IPS-18c (cell line): Measurements from ENCODE around the gene PYGB.

Experiments used
- H3K4me3 ChIP-seq: 2 replicates; pipeline ENCODE4 v1.7.0; 2013; ENCODE audit warnings: low read depth, mild to moderate bottlenecking, low read length, moderate library complexity; ENCODE audit not compliant: insufficient read depth
- H3K9me3 ChIP-seq: one replicate; pipeline ENCODE4 v1.6.1; 2013; ENCODE audit warnings: mild to moderate bottlenecking, low read length, moderate library complexity; ENCODE audit not compliant: control insufficient read depth, insufficient read depth

PYGB gene

GRCh38 chr20:25280574-25281535 is 33.0 kb downstream of the PYGB start:
- no peak overlapping the region for H3K4me3 ChIP-seq
- no peaks in the 10 kb centered on the region for H3K9me3 ChIP-seq

DNA sequence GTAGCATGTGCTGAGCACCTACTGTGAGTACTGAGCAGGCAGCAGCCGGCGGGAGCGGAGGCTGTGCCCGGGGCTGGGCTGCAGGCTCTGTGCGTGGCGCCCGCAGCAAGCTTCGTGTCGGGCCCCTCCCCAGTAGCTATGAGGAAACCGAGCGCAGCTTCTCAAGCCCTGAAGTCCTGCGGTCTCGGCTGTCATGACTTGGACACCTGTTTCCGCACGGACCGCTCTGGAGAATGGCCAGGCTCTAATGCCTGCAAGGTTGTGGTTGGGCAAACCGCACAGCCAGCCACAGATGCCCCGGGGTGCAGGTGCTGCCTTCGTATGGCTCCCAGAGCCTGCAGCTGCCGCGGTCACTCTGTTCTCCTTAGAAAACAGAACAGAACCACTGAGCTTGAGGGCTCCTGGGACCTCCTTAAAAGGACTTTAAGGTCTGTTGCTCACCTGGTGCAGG is 33.7 kb downstream of the PYGB start:
- no peak overlapping the region for H3K4me3 ChIP-seq

DNA sequence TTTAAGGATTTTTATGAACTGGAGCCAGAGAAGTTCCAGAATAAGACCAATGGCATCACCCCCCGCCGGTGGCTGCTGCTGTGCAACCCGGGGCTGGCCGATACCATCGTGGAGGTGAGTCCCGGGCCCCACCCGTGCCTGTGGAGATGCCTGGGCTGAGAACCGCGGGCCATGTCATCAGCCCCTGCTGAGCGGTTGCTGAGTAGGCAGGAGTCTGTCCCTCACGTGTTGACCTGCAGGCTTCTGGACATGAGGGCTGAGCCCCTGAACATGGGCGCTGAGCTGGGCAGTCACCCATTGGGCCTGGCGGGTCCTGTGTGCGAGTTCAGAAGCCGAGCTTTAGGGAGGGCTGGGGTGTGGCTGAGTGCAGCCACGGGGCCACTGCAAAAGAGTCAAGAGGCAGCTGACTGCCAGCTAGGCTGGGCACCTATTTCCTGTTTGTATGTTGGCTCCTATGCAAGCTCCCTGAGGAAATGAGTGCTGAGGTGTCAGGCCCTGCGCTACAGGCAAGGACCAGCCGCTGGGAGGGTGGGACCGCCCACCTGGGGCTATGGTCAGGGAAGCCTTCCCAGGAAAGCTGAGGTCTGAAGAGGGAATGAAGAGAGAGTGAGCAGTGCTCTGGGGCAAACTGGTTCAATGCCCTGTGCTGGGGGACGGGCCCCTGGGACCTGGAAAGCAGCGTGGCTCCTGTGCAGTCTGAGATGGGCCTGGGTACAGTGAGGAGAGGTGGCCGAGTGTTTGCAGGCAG is 34.3 kb downstream of the PYGB start:
- Histone ChIP-seq H3K4me3 (no peak overlapping the region), H3K9me3 (no peaks in the 10 kb centered on the region)

More for the DNA sequence above, 33.7 kb downstream of the PYGB start:
- H3K9me3 ChIP-seq: no peaks in the 10 kb centered on the region

DNA sequence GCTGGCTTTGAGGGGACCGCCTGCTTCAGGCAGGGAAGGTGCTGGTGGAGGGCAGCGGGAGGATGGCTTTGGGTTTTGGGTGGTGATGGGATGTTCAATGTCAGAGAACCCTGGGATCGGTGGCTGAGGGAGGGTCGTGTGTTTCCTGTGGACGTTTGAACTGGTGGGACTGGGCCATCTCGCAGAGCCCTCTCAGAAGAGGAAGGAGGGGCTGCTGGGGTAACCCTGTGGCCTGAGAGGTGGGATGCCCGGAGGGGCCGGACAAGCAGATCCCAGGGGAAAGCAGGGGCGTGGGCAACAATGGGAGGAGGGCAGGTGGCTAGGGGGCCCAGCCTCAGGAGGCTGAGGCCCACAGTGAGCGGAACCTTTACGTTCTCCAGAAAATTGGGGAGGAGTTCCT is 34.9 kb downstream of the PYGB start:
- Histone ChIP-seq H3K4me3 (no peak overlapping the region), H3K9me3 (no peaks in the 10 kb centered on the region)

- Histone ChIP-seq H3K9me3 (peaks cover 2% of the 10 kb centered on the region), H3K4me3 (no peak overlapping the region)
Measured at GRCh38 chr20:25283221-25283951, 35.5 kb downstream of the PYGB start.

- Histone ChIP-seq H3K9me3 (peaks cover 2% of the 10 kb centered on the region), H3K4me3 (no peak overlapping the region)
Measured at GRCh38 chr20:25284131-25284601, 36.3 kb downstream of the PYGB start.

- H3K9me3 ChIP-seq: peaks cover 2% of the 10 kb centered on the region
Measured at GRCh38 chr20:25285091-25285647, 37.3 kb downstream of the PYGB start.

DNA sequence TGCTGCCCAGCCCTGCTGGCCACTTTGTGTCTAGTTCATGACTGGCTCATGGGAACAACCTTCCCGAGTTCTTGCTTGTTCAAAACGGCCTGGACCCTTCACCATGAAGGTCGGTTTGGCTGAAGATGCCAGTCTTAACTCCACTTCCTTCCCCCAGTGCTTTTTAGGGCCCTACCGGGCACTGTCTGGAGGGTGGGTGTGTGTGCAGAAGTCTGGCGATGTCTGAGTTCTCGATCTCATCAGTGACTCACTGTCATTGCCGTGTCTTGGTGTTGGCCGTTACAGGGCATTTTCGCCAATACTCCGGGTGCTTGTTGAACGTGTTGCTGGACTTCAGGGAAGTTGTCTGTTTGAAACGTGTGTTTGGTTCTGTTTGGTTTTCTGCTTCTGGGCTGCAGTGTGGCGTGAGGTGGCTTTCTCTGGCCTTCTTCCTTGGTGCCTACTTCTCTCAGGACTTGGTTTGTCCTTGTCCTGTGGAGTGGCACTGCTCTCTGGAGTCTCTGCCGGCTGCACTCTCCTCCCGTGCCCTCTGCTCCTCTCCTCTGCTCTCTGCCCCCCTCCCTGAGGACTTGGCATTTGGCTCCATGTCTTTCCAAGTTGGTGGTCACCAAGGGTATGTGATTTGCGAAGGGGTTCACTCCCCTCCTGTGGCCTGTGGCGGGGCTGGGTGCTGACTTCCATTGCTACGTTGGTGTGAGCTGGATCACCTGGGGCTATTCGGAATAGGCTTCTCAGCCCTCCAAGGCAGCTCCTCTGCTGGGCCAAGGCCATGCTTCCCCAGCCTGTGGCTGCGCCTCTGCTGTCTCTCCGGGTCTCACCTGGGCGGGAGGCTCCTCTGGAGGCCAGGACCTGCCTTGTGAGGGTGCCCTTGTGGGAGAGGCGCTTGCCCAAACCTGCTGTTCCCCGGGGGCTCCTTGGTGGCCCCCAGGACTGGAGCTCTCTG is 38.2 kb downstream of the PYGB start:
- H3K4me3 ChIP-seq: no peak overlapping the region
- peaks cover 2% of the 10 kb centered on the region for H3K9me3 ChIP-seq

More at GRCh38 chr20:25285091-25285647, 37.3 kb downstream of the PYGB start:
- no peak overlapping the region for H3K4me3 ChIP-seq

DNA sequence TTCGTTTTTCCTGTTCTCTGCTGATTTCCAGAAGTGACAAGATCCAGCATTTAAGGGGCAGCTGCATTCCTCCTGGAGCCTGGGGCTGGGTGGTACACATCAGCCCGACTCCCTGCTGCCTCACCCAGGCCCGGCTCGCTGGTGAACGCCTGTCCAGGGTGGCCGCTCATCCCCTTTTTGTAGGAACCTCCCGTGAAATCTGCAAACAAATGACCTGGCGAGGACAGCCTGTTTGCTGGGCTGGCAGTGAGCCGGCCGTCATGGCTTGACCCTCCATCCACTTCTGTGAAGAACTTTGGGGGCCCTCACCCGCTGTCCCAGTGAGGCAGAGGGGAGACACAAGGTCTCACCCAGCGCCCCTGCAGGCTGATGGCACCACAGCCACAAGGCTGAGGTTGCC is 39.0 kb downstream of the PYGB start:
- Histone ChIP-seq H3K9me3 (peaks cover 2% of the 10 kb centered on the region), H3K4me3 (no peak overlapping the region)

DNA sequence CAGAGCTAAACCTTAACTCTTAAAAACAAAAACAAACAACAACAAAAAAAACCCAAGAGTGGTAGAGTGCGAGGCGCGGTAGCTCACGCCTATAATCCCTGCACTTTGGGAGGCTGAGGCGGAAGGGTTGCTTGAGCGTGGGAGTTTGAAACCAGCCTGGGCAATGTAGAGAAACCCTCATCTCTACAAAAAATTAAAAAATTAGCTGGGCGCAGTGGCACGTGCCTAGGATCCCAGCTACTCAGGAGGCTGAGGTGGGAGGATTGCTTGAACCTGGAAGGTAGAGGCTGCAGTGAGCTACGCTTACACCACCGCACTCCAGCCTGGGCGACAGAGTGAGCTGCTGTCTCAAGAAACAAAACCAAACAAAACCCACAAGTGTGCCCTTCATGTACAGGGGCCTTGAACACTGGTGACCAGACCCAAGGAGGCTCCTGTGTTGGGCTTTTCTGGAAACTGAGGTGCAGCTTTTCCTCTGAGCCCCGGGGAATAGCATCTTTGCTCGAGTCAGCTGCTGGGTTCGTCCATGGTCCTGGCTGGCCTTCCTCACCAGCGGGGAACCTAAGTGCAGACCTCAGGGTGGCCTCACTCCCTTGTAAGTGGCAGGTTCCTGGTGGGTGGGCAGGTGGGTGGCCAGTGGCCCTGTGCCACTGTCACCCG is 39.9 kb downstream of the PYGB start:
- peaks cover 2% of the 10 kb centered on the region for H3K9me3 ChIP-seq
- no peak overlapping the region for H3K4me3 ChIP-seq

DNA sequence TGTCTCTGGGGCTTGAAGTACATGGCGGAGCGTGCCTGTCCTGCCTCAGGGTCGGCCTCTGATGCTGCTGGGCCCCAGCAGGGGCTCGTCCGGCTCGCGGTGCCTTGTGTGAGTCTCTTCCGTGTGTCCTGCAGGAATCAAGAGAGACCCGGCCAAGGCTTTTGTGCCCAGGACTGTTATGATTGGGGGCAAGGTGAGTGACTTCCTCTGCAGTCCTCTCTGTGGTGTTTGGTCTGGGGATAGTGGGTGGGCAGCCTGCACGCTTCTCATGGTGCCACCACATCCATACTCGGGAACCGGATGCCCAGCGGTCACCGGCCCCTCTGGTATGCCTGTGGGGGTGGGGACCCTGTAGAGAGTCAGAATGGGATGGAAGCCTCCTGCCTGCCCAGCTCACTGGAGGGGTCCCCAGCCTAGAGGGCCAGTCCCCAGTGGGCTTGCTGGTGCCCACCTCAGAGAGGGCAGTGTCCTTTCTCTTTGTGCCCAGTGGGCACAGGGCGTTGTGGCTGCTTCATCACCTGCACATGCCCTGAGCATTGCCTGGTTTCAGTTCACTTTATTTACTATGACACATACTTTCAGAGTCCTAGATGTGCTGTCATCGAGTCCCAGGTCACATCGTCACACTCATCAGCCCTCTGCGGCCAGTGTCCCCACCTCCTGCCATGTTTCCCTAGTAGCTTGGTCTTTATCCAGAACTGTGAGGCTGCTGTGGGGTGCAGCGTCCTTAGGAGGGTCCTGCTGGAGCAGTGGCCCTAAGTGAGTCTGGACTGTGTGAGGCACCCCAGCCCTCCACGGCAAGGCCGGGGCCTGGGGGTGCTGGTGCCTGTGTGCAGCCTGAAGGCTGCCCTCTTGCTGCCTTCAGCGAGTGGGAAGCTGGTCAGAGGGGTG is 40.7 kb downstream of the PYGB start:
- H3K4me3 ChIP-seq: no peak overlapping the region
- H3K9me3 ChIP-seq: peaks cover 2% of the 10 kb centered on the region

- Histone ChIP-seq H3K9me3 (peaks cover 2% of the 10 kb centered on the region), H3K4me3 (no peak overlapping the region)
Measured at GRCh38 chr20:25289886-25290597, 42.2 kb downstream of the PYGB start.

- Histone ChIP-seq H3K4me3 (no peak overlapping the region), H3K9me3 (peaks cover 2% of the 10 kb centered on the region)
Measured at GRCh38 chr20:25290646-25291431, 43.0 kb downstream of the PYGB start.
